RPMI8226 (cell line): ENCODE data around the gene GNAT3.

ENCODE experiments used
- DNase-seq: peaks from one replicate; pipeline ENCODE4 v3.0.0-alpha.2; 2015

GNAT3 gene

DNA sequence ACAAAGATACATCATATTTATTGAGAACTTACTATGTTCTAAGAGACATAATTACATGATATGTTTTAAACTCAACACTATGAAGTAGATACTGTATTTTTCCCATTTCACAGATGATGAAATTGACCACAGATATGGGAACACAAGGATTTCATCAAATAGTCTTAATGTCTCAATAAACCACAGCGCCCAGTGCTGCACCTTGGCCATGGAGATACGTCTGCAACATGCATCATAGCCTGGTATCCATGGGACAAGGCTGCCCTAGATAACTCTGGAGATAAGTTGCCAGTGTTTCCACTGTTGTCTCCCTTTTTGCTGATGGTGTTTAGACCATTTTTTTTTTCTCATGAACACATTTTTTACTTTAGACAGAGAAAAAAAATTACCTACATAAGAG lies 97.5 kb downstream of the GNAT3 start:
- DNase-seq, result no peak

- DNase-seq, result no peak
These were observed 98.4 kb downstream of the GNAT3 start for GRCh38 chr7:80413383-80413945.

- no peak for DNase-seq
These were observed 99.0 kb downstream of the GNAT3 start for GRCh38 chr7:80412842-80413241.

DNA sequence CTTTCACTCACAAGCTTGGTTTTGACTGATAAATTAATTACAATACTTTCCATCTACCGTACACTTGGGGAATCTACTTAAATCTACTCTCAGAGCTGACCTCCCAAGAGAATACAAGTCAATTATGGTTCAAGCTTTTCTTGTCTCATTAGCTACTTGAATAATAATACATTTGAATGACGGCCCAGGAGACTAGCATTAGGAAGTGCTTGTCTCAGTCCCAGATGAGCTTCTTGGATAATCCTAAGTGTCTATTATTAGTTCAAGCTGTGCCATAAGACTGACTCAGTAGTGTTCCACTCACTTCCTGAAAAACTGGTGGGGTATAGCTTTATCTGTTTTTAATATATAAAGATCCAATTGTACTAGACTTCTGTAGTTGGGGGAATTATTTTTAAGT lies 100.2 kb downstream of the GNAT3 start:
- DNase-seq, result no peak

GRCh38 chr7:80410081-80410480 lies 101.8 kb downstream of the GNAT3 start:
- no peak for DNase-seq
